CD4-positive, alpha-beta T cell treated with Interferon gamma for 1 hour (primary cell): ENCODE measurements around the gene FAM76A.
"Not testable (repeated sequence)": the region's sequence is repeated elsewhere in the genome, so short reads cannot be mapped to it uniquely, and the experiment has no call there.

Experiments
- DNase-seq: peaks from one replicate; pipeline ENCODE4 v3.0.0-alpha.2; 2020

FAM76A gene

GRCh38 chr1:27782950-27783349, 57.2 kb downstream of the FAM76A start:
- DNase-seq, result no peak

GRCh38 chr1:27784700-27785099, 58.9 kb downstream of the FAM76A start:
- DNase-seq, result no peak

GRCh38 chr1:27785781-27786455, 60.2 kb downstream of the FAM76A start:
- no peak for DNase-seq

GRCh38 chr1:27787895-27788294, 62.1 kb downstream of the FAM76A start:
- no peak for DNase-seq

GRCh38 chr1:27789540-27790041, 63.8 kb downstream of the FAM76A start:
- DNase-seq, result no peak

- not testable (repeated sequence) for DNase-seq
Observed at GRCh38 chr1:27790270-27790669, 64.5 kb downstream of the FAM76A start.

- DNase-seq, result no peak
Observed at GRCh38 chr1:27795601-27796000, 69.8 kb downstream of the FAM76A start.

- DNase-seq, result no peak
Observed at GRCh38 chr1:27804791-27805190, 79.0 kb downstream of the FAM76A start.

GRCh38 chr1:27806758-27807157, 81.0 kb downstream of the FAM76A start:
- no peak for DNase-seq

GRCh38 chr1:27807385-27807784, 81.6 kb downstream of the FAM76A start:
- no peak for DNase-seq

- not testable (repeated sequence) for DNase-seq
Observed at GRCh38 chr1:27808131-27808530, 82.4 kb downstream of the FAM76A start.

GRCh38 chr1:27809883-27810282, 84.1 kb downstream of the FAM76A start:
- DNase-seq, result no peak

- no peak for DNase-seq
Observed at GRCh38 chr1:27811741-27812500, 86.2 kb downstream of the FAM76A start.
